ENCODE data around the gene SMIM41.
"Not testable (repeated sequence)": the region's sequence is repeated elsewhere in the genome, so short reads cannot be mapped to it uniquely, and the experiment has no call there.

SMIM41 gene

GRCh38 chr12:52087961-52088820 lies 8.7 kb downstream of the SMIM41 start:
- no peak for DNase-seq

GRCh38 chr12:52089491-52089890 lies 10.0 kb downstream of the SMIM41 start:
- DNase-seq: no peak

- DNase-seq: no peak
These were observed 10.8 kb downstream of the SMIM41 start for GRCh38 chr12:52090291-52090690.

- no peak for DNase-seq
These were observed 11.6 kb downstream of the SMIM41 start for GRCh38 chr12:52091061-52091460.

- peak; percentile 10 for DNase-seq
These were observed 12.4 kb downstream of the SMIM41 start for GRCh38 chr12:52091869-52092268.

- DNase-seq: no peak
These were observed 13.8 kb downstream of the SMIM41 start for GRCh38 chr12:52093346-52093745.

- no peak for DNase-seq
These were observed 17.0 kb downstream of the SMIM41 start for GRCh38 chr12:52096332-52097044.

- DNase-seq: no peak
These were observed 17.7 kb downstream of the SMIM41 start for GRCh38 chr12:52097045-52097666.

- DNase-seq: not testable (repeated sequence)
These were observed 25.1 kb downstream of the SMIM41 start for GRCh38 chr12:52104431-52105089.

- not testable (repeated sequence) for DNase-seq
These were observed 37.0 kb downstream of the SMIM41 start for GRCh38 chr12:52116222-52117125.

GRCh38 chr12:52117806-52118475 lies 38.4 kb downstream of the SMIM41 start:
- DNase-seq: not testable (repeated sequence)

- DNase-seq: no peak
These were observed 40.1 kb downstream of the SMIM41 start for GRCh38 chr12:52119398-52120254.

GRCh38 chr12:52120951-52121823 lies 41.7 kb downstream of the SMIM41 start:
- DNase-seq: no peak

- DNase-seq: peak; percentile 38
These were observed 42.5 kb downstream of the SMIM41 start for GRCh38 chr12:52121824-52122539.

GRCh38 chr12:52122540-52122871 lies 43.0 kb downstream of the SMIM41 start:
- DNase-seq: no peak

GRCh38 chr12:52122904-52123303 lies 43.4 kb downstream of the SMIM41 start:
- no peak for DNase-seq

GRCh38 chr12:52123487-52124186 lies 44.1 kb downstream of the SMIM41 start:
- no peak for DNase-seq

GRCh38 chr12:52125476-52125900 lies 46.0 kb downstream of the SMIM41 start:
- DNase-seq: no peak
